ENCODE measurements around the gene ANKRA2. TPM values are rescaled to one million over a fixed set of nuclear protein-coding genes. Genes with fewer than 3 reads are reported as not detected.

The ANKRA2 gene
- total RNA-seq, 2 experiments from 2014 or later, result 45.0 to 45.1 TPM

- no peak for TF ChIP-seq CTCF (IDR thresholded peaks at IDR 0.05)
- POLR2A ChIA-PET, result interaction anchor here (1.0 to 2.0 kb wide), 4 partner anchors 8 to 66 kb away, joined by 3 to 22 read pairs (median 4); partner anchors contain the start of gene BTF3
- H3K36me3 Mint-ChIP-seq (ENCODE audit: low read depth), result peaks cover 71% of the 10 kb centered on the region
- Histone ChIP-seq H3K27ac (ENCODE audit: low read depth in 1 of 2, low read length in 2 of 2) (peak overlapping the region; percentile 90 to 94), H3K4me1 (ENCODE audit: insufficient read depth, low read length) (peaks cover 14% of the 10 kb centered on the region), H3K36me3 (ENCODE audit: insufficient read depth, low read length) (peaks cover 35% of the 10 kb centered on the region), H3K27me3 (ENCODE audit: control insufficient read depth in 1 of 2, insufficient read depth in 2 of 2, low read length in 2 of 2) (no peaks in the 10 kb centered on the region), H3K4me3 (ENCODE audit: low read length) (peak overlapping the region; percentile 81), H3K9me3 (ENCODE audit: control insufficient read depth in 1 of 2, insufficient read depth in 1 of 2, low read length in 2 of 2) (no peaks in the 10 kb centered on the region)
- intact Hi-C loops (cut with DNase I, micrococcal nuclease), result loop anchor here in 1 of 2 experiments (10.0 kb wide), 4 partner anchors 1200 to 1950 kb away; partner anchors contain the start of genes CERT1, GFM2, HMGCR and MRPS27
- peak overlapping the region; percentile 95 for H3K27ac Mint-ChIP-seq
- ATAC-seq (ENCODE audit: poor library complexity), result peak; percentile 9
- H3K4me1 Mint-ChIP-seq (ENCODE audit: low read depth), result peaks cover 63% of the 10 kb centered on the region
- H3K27me3 Mint-ChIP-seq, result no peaks in the 10 kb centered on the region
- DNase-seq, result peak in 10 of 14 experiments; percentile 1 to 47 (median 10)
- H3K9me3 Mint-ChIP-seq, result no peaks in the 10 kb centered on the region
- peak overlapping the region; percentile 93 for H3K4me3 Mint-ChIP-seq
- CTCF ChIA-PET, result interaction anchor here (0.9 to 1.2 kb wide), 2 partner anchors 15 to 1672 kb away, joined by 3 read pairs; partner anchors contain the start of gene ANKRD31
These were observed 764 bp downstream of the ANKRA2 start for GRCh38 chr5:73564675-73565074.

GRCh38 chr5:73564018-73564417, 1.4 kb downstream of the ANKRA2 start:
- peaks cover 71% of the 10 kb centered on the region for H3K36me3 Mint-ChIP-seq (ENCODE audit: low read depth)
- Histone ChIP-seq H3K9me3 (ENCODE audit: control insufficient read depth in 1 of 2, insufficient read depth in 1 of 2, low read length in 2 of 2) (no peaks in the 10 kb centered on the region), H3K36me3 (ENCODE audit: insufficient read depth, low read length) (peaks cover 34% of the 10 kb centered on the region), H3K27ac (ENCODE audit: low read depth in 1 of 2, low read length in 2 of 2) (no peak overlapping the region), H3K4me3 (ENCODE audit: low read length) (peak overlapping the region; percentile 81), H3K4me1 (ENCODE audit: insufficient read depth, low read length) (peaks cover 14% of the 10 kb centered on the region), H3K27me3 (ENCODE audit: control insufficient read depth in 1 of 2, insufficient read depth in 2 of 2, low read length in 2 of 2) (no peaks in the 10 kb centered on the region)
- ChIA-PET CTCF (interaction anchor here (0.9 to 1.2 kb wide), 2 partner anchors 14 to 1673 kb away, joined by 3 read pairs; partner anchors contain the start of gene ANKRD31), POLR2A (interaction anchor here (0.7 to 1.8 kb wide), 2 partner anchors 64 to 1455 kb away, joined by 3 to 4 read pairs; no protein-coding TSS in a partner anchor)
- TF ChIP-seq CTCF (IDR thresholded peaks at IDR 0.05), result no peak
- H3K27me3 Mint-ChIP-seq, result no peaks in the 10 kb centered on the region
- peak overlapping the region; percentile 95 for H3K27ac Mint-ChIP-seq
- H3K4me3 Mint-ChIP-seq, result peak overlapping the region; percentile 93
- DNase-seq, result peak in 1 of 14 experiments; percentile 4
- intact Hi-C loops (cut with DNase I, micrococcal nuclease), result loop anchor here in 1 of 2 experiments (10.0 kb wide), 4 partner anchors 1201 to 1951 kb away; partner anchors contain the start of genes CERT1, GFM2, HMGCR and MRPS27
- no peak for ATAC-seq (ENCODE audit: poor library complexity)
- peaks cover 63% of the 10 kb centered on the region for H3K4me1 Mint-ChIP-seq (ENCODE audit: low read depth)
- H3K9me3 Mint-ChIP-seq, result no peaks in the 10 kb centered on the region

GRCh38 chr5:73558950-73559349, 6.5 kb downstream of the ANKRA2 start:
- Histone ChIP-seq H3K4me1 (ENCODE audit: insufficient read depth, low read length) (peaks cover 3% of the 10 kb centered on the region), H3K27me3 (ENCODE audit: control insufficient read depth in 1 of 2, insufficient read depth in 2 of 2, low read length in 2 of 2) (no peaks in the 10 kb centered on the region), H3K36me3 (ENCODE audit: insufficient read depth, low read length) (peaks cover 63% of the 10 kb centered on the region), H3K27ac (ENCODE audit: low read depth in 1 of 2, low read length in 2 of 2) (no peak overlapping the region), H3K4me3 (ENCODE audit: low read length) (no peak overlapping the region), H3K9me3 (ENCODE audit: control insufficient read depth in 1 of 2, insufficient read depth in 1 of 2, low read length in 2 of 2) (no peaks in the 10 kb centered on the region)
- no peak for ATAC-seq (ENCODE audit: poor library complexity)
- POLR2A ChIA-PET, result no interaction called here
- CTCF ChIA-PET, result interaction anchor here (0.9 kb wide), 1 partner anchor 11 kb away, joined by 3 read pairs; no protein-coding TSS in a partner anchor
- H3K27me3 Mint-ChIP-seq, result no peaks in the 10 kb centered on the region
- DNase-seq, result no peak
- H3K4me3 Mint-ChIP-seq, result no peak overlapping the region
- intact Hi-C loops (cut with DNase I, micrococcal nuclease), result no loop called here
- H3K36me3 Mint-ChIP-seq (ENCODE audit: low read depth), result peaks cover 73% of the 10 kb centered on the region
- no peak for TF ChIP-seq CTCF (IDR thresholded peaks at IDR 0.05)
- peaks cover 26% of the 10 kb centered on the region for H3K4me1 Mint-ChIP-seq (ENCODE audit: low read depth)
- no peaks in the 10 kb centered on the region for H3K9me3 Mint-ChIP-seq
- H3K27ac Mint-ChIP-seq, result no peak overlapping the region
